GM12801 (cell line): ENCODE data around the gene CATSPERD.

ENCODE experiments used
- CTCF ChIP-seq: IDR thresholded peaks from one replicate; pipeline ENCODE4 v1.5.1; 2011; ENCODE audit warnings: control low read depth; ENCODE audit not compliant: insufficient read length; ENCODE audit errors: extremely low read depth

The CATSPERD gene

GRCh38 chr19:5809053-5809452 is 88.6 kb downstream of the CATSPERD start:
- TF ChIP-seq CTCF: no peak

DNA sequence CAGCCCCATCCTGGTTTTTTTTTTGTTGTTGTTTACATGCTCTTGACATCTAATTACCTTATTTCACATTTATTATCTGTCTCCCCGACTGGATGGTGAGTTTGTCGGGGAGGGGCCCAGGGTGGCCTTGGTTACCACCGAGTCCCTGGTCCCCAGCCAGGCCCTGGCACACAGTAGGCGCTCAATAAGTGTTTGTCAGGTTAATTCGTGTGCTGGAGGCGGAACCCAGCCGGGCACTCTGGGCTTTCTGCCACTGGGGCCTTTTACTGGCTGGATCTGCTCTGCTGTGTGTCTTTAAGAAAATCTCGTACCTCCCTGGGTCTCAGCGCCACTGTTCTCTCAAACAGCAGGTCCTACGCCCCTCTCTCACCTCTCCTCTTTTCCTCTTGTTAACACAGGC is 89.0 kb downstream of the CATSPERD start:
- no peak for TF ChIP-seq CTCF

DNA sequence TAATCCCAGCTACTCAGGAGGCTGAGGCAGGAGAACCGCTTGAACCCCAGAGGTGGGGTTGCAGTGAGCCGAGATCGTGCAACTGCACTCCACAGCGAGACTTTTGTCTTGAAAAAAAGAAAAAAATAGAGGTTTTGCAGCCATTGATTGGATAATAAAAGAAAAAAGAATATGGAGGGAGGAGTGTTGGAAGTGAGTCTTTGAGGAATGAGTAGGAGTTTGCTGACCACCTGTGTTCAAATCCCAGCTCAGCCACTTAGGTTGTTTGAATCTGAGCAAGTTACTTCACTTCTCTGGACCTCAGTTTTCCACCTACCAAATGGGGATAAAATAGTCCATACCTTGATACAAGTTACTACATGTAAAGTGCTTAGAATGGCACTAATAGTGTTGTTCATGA is 90.7 kb downstream of the CATSPERD start:
- TF ChIP-seq CTCF: no peak

- no peak for TF ChIP-seq CTCF
Measured at GRCh38 chr19:5814123-5814851, 93.8 kb downstream of the CATSPERD start.

DNA sequence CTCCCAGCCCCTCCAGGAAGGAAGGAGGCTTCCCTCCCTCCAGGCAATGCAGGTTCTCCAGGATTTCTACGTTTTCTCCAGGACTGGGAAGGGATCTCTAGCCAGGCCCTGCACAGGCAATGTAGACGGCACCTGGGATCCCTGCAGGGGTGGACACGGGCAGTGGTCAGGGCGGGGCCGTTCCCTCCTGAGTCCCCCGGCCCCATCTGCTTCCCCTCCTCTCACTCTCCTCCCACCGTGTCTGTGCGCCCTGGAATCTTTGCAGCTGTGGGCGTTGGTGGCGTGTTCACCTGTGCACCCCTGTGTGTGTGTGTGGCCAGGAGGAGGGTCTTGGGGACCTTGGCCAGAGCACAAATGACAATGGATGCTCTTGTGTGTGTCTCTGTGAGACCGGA is 94.4 kb downstream of the CATSPERD start:
- no peak for TF ChIP-seq CTCF

- no peak for TF ChIP-seq CTCF
Measured at GRCh38 chr19:5817218-5817617, 96.8 kb downstream of the CATSPERD start.

DNA sequence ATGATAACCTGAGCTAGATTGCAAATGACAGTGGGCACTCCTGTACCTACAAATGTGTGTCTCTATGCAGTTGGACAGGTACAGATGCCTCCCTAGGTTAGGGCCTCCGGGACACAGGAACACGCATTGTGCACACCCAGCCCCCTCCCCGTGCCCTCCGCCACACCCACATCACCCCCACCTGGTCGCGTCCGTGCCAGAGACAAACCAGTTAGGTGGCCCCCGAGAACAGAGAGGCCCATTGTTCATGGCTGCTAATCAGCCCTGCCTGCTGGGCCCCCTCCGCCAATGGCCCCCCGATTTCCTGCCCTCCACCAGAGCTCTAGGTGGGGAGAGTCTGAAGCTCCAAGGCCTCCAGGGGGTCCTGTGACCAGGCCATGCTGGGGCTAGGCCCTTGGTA is 98.2 kb downstream of the CATSPERD start:
- no peak for TF ChIP-seq CTCF
